Activated T-cell treated with anti-CD3 and anti-CD28 coated beads, Interleukin-2, amount 50 U/mL, for 72 hours (primary cell): ENCODE results near the gene MCRIP1. TPM values are rescaled to one million over a fixed set of nuclear protein-coding genes. Genes with fewer than 3 reads are reported as not detected.
A peak's percentile ranks its signal among the peaks of the same experiment; 100 is the strongest.

ENCODE experiments used
- ATAC-seq, 2 donors: fragments of 150-1000 bp; cut with Tn5 transposase; replicated peaks in 1 of 2; 2 replicates each; pipeline ENCODE4 v1.10.0; 2021; ENCODE audit warnings: moderate library complexity in 2 of 2, mild to moderate bottlenecking in 1 of 2
- DNase-seq, 2 donors: peaks; one replicate each; pipeline ENCODE4 v3.0.0; 2021 to 2022; ENCODE audit warnings: mixed read lengths in 1 of 2
- H3K27ac Mint-ChIP-seq: one replicate; pipeline ENCODE4 v1.8.0; 2022; ENCODE audit warnings: mild to moderate bottlenecking, moderate library complexity, mixed read lengths
- H3K27me3 Mint-ChIP-seq: one replicate; pipeline ENCODE4 v1.8.0; 2022; ENCODE audit warnings: low read depth, mixed read lengths
- H3K36me3 Mint-ChIP-seq, 2 donors: one replicate each; pipeline ENCODE4 v1.8.0; 2022; ENCODE audit warnings: mixed read lengths in 2 of 2, mild to moderate bottlenecking in 1 of 2; ENCODE audit not compliant: insufficient read depth in 2 of 2
- H3K4me1 Mint-ChIP-seq: one replicate; pipeline ENCODE4 v1.8.0; 2022; ENCODE audit warnings: low read depth, mixed read lengths
- H3K4me3 Mint-ChIP-seq, 2 donors: one replicate each; pipeline ENCODE4 v1.8.0; 2022; ENCODE audit warnings: mild to moderate bottlenecking in 2 of 2, mixed read lengths in 2 of 2, moderate library complexity in 2 of 2
- H3K9me3 Mint-ChIP-seq, 2 donors: one replicate each; pipeline ENCODE4 v1.8.0; 2022; ENCODE audit warnings: mixed read lengths in 2 of 2
- total RNA-seq, 2 donors: library from RNA; stranded (reverse); gene quantifications; one replicate each; pipeline ENCODE4 v1.2.3, GENCODE V29; 2022

MCRIP1 gene
- total RNA-seq, 2 donors from 2014 or later: 61.9 to 77.2 TPM

GRCh38 chr17:81858170-81858966 is 25.3 kb upstream of the MCRIP1 start:
- peaks cover 42% of the 10 kb centered on the region for H3K4me1 Mint-ChIP-seq
- DNase-seq (no peak), ATAC-seq (no peak)
- peak overlapping the region; percentile 65 for H3K27ac Mint-ChIP-seq
- peak overlapping the region; percentile 90 for H3K4me3 Mint-ChIP-seq
- H3K9me3 Mint-ChIP-seq: no peaks in the 10 kb centered on the region
- H3K36me3 Mint-ChIP-seq: peaks cover 15 to 28% of the 10 kb centered on the region in 2 donors
- H3K27me3 Mint-ChIP-seq: no peaks in the 10 kb centered on the region

- no peak overlapping the region for H3K27ac Mint-ChIP-seq
- H3K27me3 Mint-ChIP-seq: no peaks in the 10 kb centered on the region
- H3K4me1 Mint-ChIP-seq: peaks cover 27% of the 10 kb centered on the region
- H3K36me3 Mint-ChIP-seq: peaks cover 8 to 28% of the 10 kb centered on the region in 2 donors
- H3K9me3 Mint-ChIP-seq: no peaks in the 10 kb centered on the region
- peak in 1 of 2 donors; percentile 29 for ATAC-seq
- H3K4me3 Mint-ChIP-seq: no peak overlapping the region
- no peak for DNase-seq
These were observed 22.1 kb upstream of the MCRIP1 start for GRCh38 chr17:81854974-81855774.

- no peaks in the 10 kb centered on the region for H3K9me3 Mint-ChIP-seq
- no peak overlapping the region for H3K4me3 Mint-ChIP-seq
- ATAC-seq: no peak
- no peaks in the 10 kb centered on the region for H3K27me3 Mint-ChIP-seq
- peaks cover 2% of the 10 kb centered on the region for H3K4me1 Mint-ChIP-seq
- no peak overlapping the region for H3K27ac Mint-ChIP-seq
- peaks cover 3 to 18% of the 10 kb centered on the region in 2 donors for H3K36me3 Mint-ChIP-seq
- DNase-seq: no peak
These were observed 19.1 kb upstream of the MCRIP1 start for GRCh38 chr17:81852237-81852636.

- H3K36me3 Mint-ChIP-seq: peaks cover 3 to 19% of the 10 kb centered on the region in 2 donors
- no peak for ATAC-seq
- DNase-seq: no peak
These were observed 18.3 kb upstream of the MCRIP1 start for GRCh38 chr17:81851423-81851822.

GRCh38 chr17:81849457-81849856 is 16.4 kb upstream of the MCRIP1 start:
- no peaks in the 10 kb centered on the region for H3K9me3 Mint-ChIP-seq
- ATAC-seq (no peak), DNase-seq (no peak)
- no peak overlapping the region for H3K4me3 Mint-ChIP-seq
- no peak overlapping the region for H3K27ac Mint-ChIP-seq
- H3K36me3 Mint-ChIP-seq: peaks cover 3 to 11% of the 10 kb centered on the region in 2 donors
- H3K4me1 Mint-ChIP-seq: no peaks in the 10 kb centered on the region
- H3K27me3 Mint-ChIP-seq: no peaks in the 10 kb centered on the region

More at GRCh38 chr17:81851423-81851822, 18.3 kb upstream of the MCRIP1 start:
- no peak overlapping the region for H3K27ac Mint-ChIP-seq
- H3K9me3 Mint-ChIP-seq: no peaks in the 10 kb centered on the region
- no peaks in the 10 kb centered on the region for H3K27me3 Mint-ChIP-seq
- no peak overlapping the region for H3K4me3 Mint-ChIP-seq
- H3K4me1 Mint-ChIP-seq: no peaks in the 10 kb centered on the region

GRCh38 chr17:81846743-81847689 is 13.9 kb upstream of the MCRIP1 start:
- Mint-ChIP-seq H3K27me3 (no peaks in the 10 kb centered on the region), H3K9me3 (no peaks in the 10 kb centered on the region), H3K27ac (no peak overlapping the region), H3K4me1 (no peaks in the 10 kb centered on the region), H3K4me3 (no peak overlapping the region), H3K36me3 (peaks cover 3 to 8% of the 10 kb centered on the region in 2 donors)
- DNase-seq (no peak), ATAC-seq (no peak)

GRCh38 chr17:81845881-81846742 is 13.0 kb upstream of the MCRIP1 start:
- no peaks in the 10 kb centered on the region for H3K4me1 Mint-ChIP-seq
- no peak overlapping the region for H3K4me3 Mint-ChIP-seq
- DNase-seq (no peak), ATAC-seq (no peak)
- H3K27me3 Mint-ChIP-seq: no peaks in the 10 kb centered on the region
- no peak overlapping the region for H3K27ac Mint-ChIP-seq
- peaks cover 1 to 7% of the 10 kb centered on the region in 2 donors for H3K36me3 Mint-ChIP-seq
- H3K9me3 Mint-ChIP-seq: no peaks in the 10 kb centered on the region

GRCh38 chr17:81845361-81845760 is 12.3 kb upstream of the MCRIP1 start:
- Mint-ChIP-seq H3K4me3 (no peak overlapping the region), H3K36me3 (peaks cover 1 to 7% of the 10 kb centered on the region in 2 donors), H3K27me3 (no peaks in the 10 kb centered on the region), H3K9me3 (no peaks in the 10 kb centered on the region), H3K4me1 (no peaks in the 10 kb centered on the region), H3K27ac (no peak overlapping the region)
- DNase-seq: no peak
- no peak for ATAC-seq

GRCh38 chr17:81844887-81845286 is 11.8 kb upstream of the MCRIP1 start:
- Mint-ChIP-seq H3K36me3 (peaks cover 1 to 7% of the 10 kb centered on the region in 2 donors), H3K4me3 (no peak overlapping the region), H3K4me1 (no peaks in the 10 kb centered on the region), H3K27me3 (no peaks in the 10 kb centered on the region), H3K27ac (no peak overlapping the region), H3K9me3 (no peaks in the 10 kb centered on the region)
- DNase-seq (no peak), ATAC-seq (no peak)

- DNase-seq: no peak
- ATAC-seq: no peak
- Mint-ChIP-seq H3K27ac (no peak overlapping the region), H3K4me3 (no peak overlapping the region), H3K27me3 (no peaks in the 10 kb centered on the region), H3K36me3 (peaks cover 1 to 7% of the 10 kb centered on the region in 2 donors), H3K9me3 (no peaks in the 10 kb centered on the region), H3K4me1 (no peaks in the 10 kb centered on the region)
These were observed 11.3 kb upstream of the MCRIP1 start for GRCh38 chr17:81844327-81844851.

- no peaks in the 10 kb centered on the region for H3K4me1 Mint-ChIP-seq
- H3K9me3 Mint-ChIP-seq: no peaks in the 10 kb centered on the region
- no peak overlapping the region for H3K27ac Mint-ChIP-seq
- H3K27me3 Mint-ChIP-seq: no peaks in the 10 kb centered on the region
- H3K36me3 Mint-ChIP-seq: peaks cover 1 to 7% of the 10 kb centered on the region in 2 donors
- ATAC-seq (no peak), DNase-seq (no peak)
- H3K4me3 Mint-ChIP-seq: no peak overlapping the region
These were observed 10.7 kb upstream of the MCRIP1 start for GRCh38 chr17:81843713-81844326.
